ENCODE measurements around the gene CYBA.

CYBA gene

DNA sequence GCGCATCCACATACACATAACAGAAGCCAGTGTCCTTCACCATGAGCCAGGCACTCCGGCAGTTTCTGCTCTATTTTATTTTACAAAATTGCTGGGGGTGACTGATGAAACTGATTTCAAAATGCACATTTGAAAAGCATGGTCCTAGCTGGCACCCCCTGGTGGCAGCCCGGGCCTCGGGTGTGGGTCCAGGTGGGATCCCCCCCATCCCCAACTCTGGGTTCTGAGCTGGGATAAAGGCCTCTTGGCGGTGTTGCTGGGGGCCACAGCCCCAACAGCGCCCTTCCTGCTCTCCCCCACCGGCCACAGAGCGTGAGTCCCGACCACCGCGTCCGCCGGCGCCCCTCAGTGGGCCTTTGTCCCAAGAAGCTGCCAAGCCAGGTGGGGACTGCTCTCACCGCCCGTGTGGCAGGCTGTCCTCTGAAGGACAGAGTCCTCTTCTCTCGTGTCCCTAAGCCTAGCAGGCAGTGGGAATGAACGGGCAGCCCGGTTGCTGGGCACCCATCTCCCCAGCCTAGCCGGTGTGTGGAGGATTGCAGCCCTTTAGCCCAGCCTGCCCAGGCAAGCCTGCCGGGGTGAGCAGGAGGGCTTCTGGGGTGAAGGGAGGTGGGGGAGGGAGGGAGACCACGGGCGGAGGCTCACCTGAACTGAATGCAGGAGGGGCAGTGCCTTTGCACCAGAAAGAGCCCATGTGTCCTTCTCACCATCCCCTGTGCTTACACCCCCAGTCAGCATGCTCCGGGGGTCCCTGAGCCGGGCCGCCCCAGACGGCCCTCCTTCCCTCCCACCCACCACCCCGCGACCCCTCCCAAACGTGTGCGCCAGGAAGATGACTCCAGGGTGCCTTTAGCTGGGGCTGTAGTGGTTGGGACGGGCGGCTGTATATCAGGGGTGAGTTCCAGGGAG lies 34.6 kb upstream of the CYBA start:
- no peaks in the 10 kb centered on the region for H3K36me3 ChIP-seq
- no peak overlapping the region for H3K27ac ChIP-seq
- H3K4me3 ChIP-seq = peak overlapping the region; percentile 36 to 46
- H3K27me3 ChIP-seq = peaks cover 2 to 92% of the 10 kb centered on the region in 2 donors
- peaks cover 0 to 22% (median 19%) of the 10 kb centered on the region in 4 donors for H3K4me1 ChIP-seq
- peak in 1 of 2 experiments; percentile 28 for TF ChIP-seq CTCF (IDR thresholded peaks at IDR 0.05)
- intact Hi-C loops (cut with DNase I; ENCODE audit: low total_unique reads) = no loop called here
- no peaks in the 10 kb centered on the region for H3K9me3 ChIP-seq
- DNase-seq = no peak

GRCh38 chr16:88684569-88685155 lies 33.8 kb upstream of the CYBA start:
- no peak for TF ChIP-seq CTCF (IDR thresholded peaks at IDR 0.05)
- intact Hi-C loops (cut with DNase I; ENCODE audit: low total_unique reads) = no loop called here
- Histone ChIP-seq H3K9me3 (no peaks in the 10 kb centered on the region), H3K4me1 (peaks cover 0 to 22% (median 19%) of the 10 kb centered on the region in 4 donors), H3K27me3 (peaks cover 2 to 88% of the 10 kb centered on the region in 2 donors), H3K36me3 (no peaks in the 10 kb centered on the region), H3K27ac (no peak overlapping the region), H3K4me3 (peak overlapping the region in 1 of 2 donors; percentile 46)
- no peak for DNase-seq

DNA sequence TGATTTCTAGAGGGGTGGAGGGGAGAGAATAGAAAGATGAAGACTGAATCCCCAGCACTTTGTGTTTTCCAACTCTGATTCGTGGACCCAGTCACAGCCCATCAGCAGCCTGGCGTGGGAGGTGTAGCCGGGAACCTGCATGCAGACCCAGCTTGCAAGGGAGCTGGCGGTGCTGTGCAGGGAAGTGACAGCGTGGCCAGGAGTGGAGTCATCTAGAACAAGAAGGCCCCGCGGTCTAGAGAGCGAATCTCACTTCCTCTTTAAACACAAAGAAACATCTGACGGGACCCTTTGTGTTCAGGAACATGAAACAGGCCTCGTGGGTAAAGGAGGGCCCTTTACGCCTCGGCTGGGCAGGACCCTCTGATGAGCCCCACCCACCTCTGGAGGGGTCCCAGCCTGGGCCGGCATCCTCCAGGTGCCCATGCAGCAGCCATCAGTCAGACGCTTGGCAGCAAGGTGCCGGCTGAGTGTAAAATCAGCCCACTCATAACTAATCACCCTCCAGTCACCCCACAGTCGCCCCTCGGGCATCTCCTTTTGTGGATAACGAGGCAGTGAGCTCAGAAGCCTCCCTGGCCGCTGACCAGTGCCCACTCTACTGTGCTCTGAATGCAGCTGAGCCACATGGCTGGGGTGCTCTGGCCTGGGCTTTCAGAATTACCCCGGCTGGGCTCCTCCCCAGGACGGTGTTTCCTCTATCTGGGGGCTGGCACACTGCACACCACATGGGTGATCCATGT lies 31.0 kb upstream of the CYBA start:
- DNase-seq = peak in 1 of 2 donors; percentile 79
- H3K27ac ChIP-seq = no peak overlapping the region
- intact Hi-C loops (cut with DNase I; ENCODE audit: low total_unique reads) = no loop called here
- no peak for TF ChIP-seq CTCF (IDR thresholded peaks at IDR 0.05)
- peaks cover 2 to 84% of the 10 kb centered on the region in 2 donors for H3K27me3 ChIP-seq
- no peaks in the 10 kb centered on the region for H3K36me3 ChIP-seq
- H3K4me3 ChIP-seq = no peak overlapping the region
- no peaks in the 10 kb centered on the region for H3K9me3 ChIP-seq
- H3K4me1 ChIP-seq = peaks cover 0 to 19% (median 16%) of the 10 kb centered on the region in 4 donors

- no peak for DNase-seq
- intact Hi-C loops (cut with DNase I; ENCODE audit: low total_unique reads) = no loop called here
- TF ChIP-seq CTCF (IDR thresholded peaks at IDR 0.05) = no peak
- no peak overlapping the region for H3K27ac ChIP-seq
- H3K4me3 ChIP-seq = no peak overlapping the region
- peaks cover 0 to 12% (median 9%) of the 10 kb centered on the region in 4 donors for H3K4me1 ChIP-seq
- peaks cover 2 to 83% of the 10 kb centered on the region in 2 donors for H3K27me3 ChIP-seq
- no peaks in the 10 kb centered on the region for H3K9me3 ChIP-seq
- no peaks in the 10 kb centered on the region for H3K36me3 ChIP-seq
Measured at GRCh38 chr16:88681084-88681680, 30.3 kb upstream of the CYBA start.

GRCh38 chr16:88680554-88681083 lies 29.8 kb upstream of the CYBA start:
- Histone ChIP-seq H3K36me3 (no peaks in the 10 kb centered on the region), H3K27me3 (peaks cover 0 to 77% of the 10 kb centered on the region in 2 donors), H3K4me1 (peaks cover 0 to 6% (median 4%) of the 10 kb centered on the region in 4 donors), H3K27ac (no peak overlapping the region), H3K4me3 (no peak overlapping the region), H3K9me3 (no peaks in the 10 kb centered on the region)
- no peak for TF ChIP-seq CTCF (IDR thresholded peaks at IDR 0.05)
- DNase-seq = no peak
- intact Hi-C loops (cut with DNase I; ENCODE audit: low total_unique reads) = no loop called here
